Subcutaneous abdominal adipose tissue (tissue), 5 donors: Measurements from ENCODE around the gene INAFM1.

Experiments
- H3K27ac ChIP-seq: one replicate; pipeline ENCODE4 v1.7.0; 2013; ENCODE audit warnings: low read depth, mild to moderate bottlenecking, inconsistent platforms, low read length, moderate library complexity
- H3K27me3 ChIP-seq, 5 donors: one replicate each; pipeline ENCODE4 v1.7.0; 2013; ENCODE audit warnings: low read length in 5 of 5, inconsistent platforms in 1 of 5; ENCODE audit not compliant: control insufficient read depth in 5 of 5, insufficient read depth in 4 of 5
- H3K36me3 ChIP-seq, 5 donors: one replicate each; pipeline ENCODE4 v1.7.0; 2013; ENCODE audit warnings: low read length in 5 of 5; ENCODE audit not compliant: control insufficient read depth in 5 of 5, insufficient read depth in 5 of 5
- H3K4me1 ChIP-seq, 5 donors: one replicate each; pipeline ENCODE4 v1.7.0; 2013; ENCODE audit warnings: low read length in 5 of 5, mild to moderate bottlenecking in 3 of 5, moderate library complexity in 1 of 5; ENCODE audit not compliant: control insufficient read depth in 5 of 5, insufficient read depth in 5 of 5
- H3K4me3 ChIP-seq, 5 donors: one replicate each; pipeline ENCODE4 v1.7.0; 2013; ENCODE audit warnings: low read length in 5 of 5, low read depth in 1 of 5
- H3K9ac ChIP-seq, 5 donors: one replicate each; pipeline ENCODE4 v1.7.0; 2013; ENCODE audit warnings: low read length in 5 of 5, mild to moderate bottlenecking in 4 of 5, moderate library complexity in 3 of 5
- H3K9me3 ChIP-seq, 5 donors: one replicate each; pipeline ENCODE4 v1.7.0; 2013; ENCODE audit warnings: low read length in 5 of 5; ENCODE audit not compliant: control insufficient read depth in 5 of 5
- donor health status: healthy.
- donor health status: healthy.
- donor health status: healthy.
- donor health status: healthy.
- donor health status: healthy.

INAFM1 gene

GRCh38 chr19:47274071-47274890 lies at the start of gene INAFM1:
INAFM1 (plus strand) TSS chr19:47274885; CDS start chr19:47274920, 35 bp downstream.
- H3K4me1 ChIP-seq: peaks cover 6 to 36% (median 32%) of the 10 kb centered on the region in 5 donors
- peaks cover 0 to 24% (median 20%) of the 10 kb centered on the region in 5 donors for H3K36me3 ChIP-seq
- H3K9me3 ChIP-seq: no peaks in the 10 kb centered on the region
- peak within 1 kb of the TSS; percentile 86 for H3K27ac ChIP-seq
- H3K4me3 ChIP-seq: peak within 1 kb of the TSS; percentile 79 to 96 (median 87)
- peak within 1 kb of the TSS; percentile 48 to 91 (median 86) for H3K9ac ChIP-seq
- no peaks in the 10 kb centered on the region for H3K27me3 ChIP-seq

- Histone ChIP-seq H3K4me1 (peaks cover 6 to 47% (median 43%) of the 10 kb centered on the region in 5 donors), H3K4me3 (peak overlapping the region; percentile 62 to 84 (median 66)), H3K36me3 (peaks cover 0 to 20% (median 14%) of the 10 kb centered on the region in 5 donors), H3K27me3 (no peaks in the 10 kb centered on the region), H3K9me3 (no peaks in the 10 kb centered on the region), H3K9ac (peak overlapping the region; percentile 63 to 93 (median 85)), H3K27ac (peak overlapping the region; percentile 96)
Measured at GRCh38 chr19:47225746-47226425, 48.8 kb upstream of the INAFM1 start.

- Histone ChIP-seq H3K36me3 (peaks cover 0 to 12% (median 6%) of the 10 kb centered on the region in 5 donors), H3K27ac (peak overlapping the region; percentile 96), H3K4me1 (peaks cover 10 to 53% (median 48%) of the 10 kb centered on the region in 5 donors), H3K9ac (peak overlapping the region; percentile 48 to 93 (median 85)), H3K27me3 (no peaks in the 10 kb centered on the region), H3K4me3 (peak overlapping the region; percentile 66 to 84 (median 71)), H3K9me3 (no peaks in the 10 kb centered on the region)
Measured at GRCh38 chr19:47226426-47227351, 48.0 kb upstream of the INAFM1 start.

GRCh38 chr19:47227352-47228167 lies 47.1 kb upstream of the INAFM1 start:
- Histone ChIP-seq H3K9ac (peak overlapping the region in 4 of 5 donors; percentile 83 to 93 (median 86)), H3K36me3 (peaks cover 0 to 4% (median 0%) of the 10 kb centered on the region in 5 donors), H3K9me3 (no peaks in the 10 kb centered on the region), H3K27ac (peak overlapping the region; percentile 96), H3K4me1 (peaks cover 10 to 61% (median 54%) of the 10 kb centered on the region in 5 donors), H3K4me3 (peak overlapping the region; percentile 61 to 84 (median 71)), H3K27me3 (no peaks in the 10 kb centered on the region)

GRCh38 chr19:47228168-47228936 lies 46.3 kb upstream of the INAFM1 start:
- Histone ChIP-seq H3K27me3 (no peaks in the 10 kb centered on the region), H3K4me3 (peak overlapping the region; percentile 66 to 84 (median 75)), H3K4me1 (peaks cover 10 to 63% (median 55%) of the 10 kb centered on the region in 5 donors), H3K9ac (peak overlapping the region in 4 of 5 donors; percentile 32 to 85 (median 78)), H3K9me3 (no peaks in the 10 kb centered on the region), H3K36me3 (peaks cover 0 to 4% (median 0%) of the 10 kb centered on the region in 5 donors), H3K27ac (peak overlapping the region; percentile 96)

GRCh38 chr19:47228937-47229675 lies 45.6 kb upstream of the INAFM1 start:
- H3K27me3 ChIP-seq: no peaks in the 10 kb centered on the region
- peak overlapping the region; percentile 96 for H3K27ac ChIP-seq
- no peaks in the 10 kb centered on the region for H3K36me3 ChIP-seq
- H3K4me1 ChIP-seq: peaks cover 10 to 63% (median 55%) of the 10 kb centered on the region in 5 donors
- no peaks in the 10 kb centered on the region for H3K9me3 ChIP-seq
- peak overlapping the region in 3 of 5 donors; percentile 36 to 82 (median 73) for H3K9ac ChIP-seq
- H3K4me3 ChIP-seq: peak overlapping the region; percentile 64 to 84 (median 75)

GRCh38 chr19:47229676-47230053 lies 45.0 kb upstream of the INAFM1 start:
- H3K9ac ChIP-seq: peak overlapping the region in 3 of 5 donors; percentile 12 to 82 (median 73)
- H3K4me3 ChIP-seq: peak overlapping the region; percentile 64 to 84 (median 75)
- H3K27ac ChIP-seq: peak overlapping the region; percentile 96
- no peaks in the 10 kb centered on the region for H3K27me3 ChIP-seq
- no peaks in the 10 kb centered on the region for H3K9me3 ChIP-seq
- no peaks in the 10 kb centered on the region for H3K36me3 ChIP-seq
- peaks cover 10 to 63% (median 55%) of the 10 kb centered on the region in 5 donors for H3K4me1 ChIP-seq
